Testis (tissue), 3 donors: ENCODE results near the gene CCDC50. TPM values are rescaled to one million over a fixed set of nuclear protein-coding genes. Genes with fewer than 3 reads are reported as not detected.

Source experiments
- DNase-seq: peaks from one replicate; pipeline ENCODE4 v3.0.0-alpha.2; 2019
- H3K27ac ChIP-seq, 2 donors: fragments of 200-600 bp; sonication (generic); one replicate each; pipeline ENCODE4 v1.5.1; 2019
- H3K27me3 ChIP-seq: fragments of 200-600 bp; sonication (generic); one replicate; pipeline ENCODE4 v1.5.1; 2019
- H3K36me3 ChIP-seq: fragments of 200-600 bp; sonication (generic); one replicate; pipeline ENCODE4 v1.5.1; 2017; ENCODE audit warnings: low read depth; ENCODE audit errors: missing control alignments
- H3K4me1 ChIP-seq: fragments of 200-600 bp; sonication (generic); one replicate; pipeline ENCODE4 v1.5.1; 2019
- H3K4me3 ChIP-seq, 2 donors: fragments of 200-600 bp; sonication (generic); one replicate each; pipeline ENCODE4 v1.5.1; 2017 to 2019
- H3K9me3 ChIP-seq: fragments of 200-600 bp; sonication (generic); one replicate; pipeline ENCODE4 v1.5.1; 2017
- POLR2A ChIP-seq: fragments of 450-650 bp; IDR thresholded peaks from one replicate; pipeline ENCODE4 v1.6.1; 2017; ENCODE audit warnings: antibody characterized with exemption, mild to moderate bottlenecking, moderate library complexity
- WGBS, 2 donors: methylation state at CpG; one replicate each; pipeline ENCODE4 v1.1.5; 2018; 5-methylcytosine and 5-hydroxymethylcytosine counted together
- intact Hi-C: fragments of 100-400 bp; cut with DNase I; formaldehyde crosslinking; loops from one replicate; pipeline ENCODE4 v1.15.1; 2023; ENCODE audit warnings: low total_unique reads
- polyA plus RNA-seq: library from polyadenylated mRNA; stranded (reverse); fragments of 350-450 nt; fragmentation: Illumina TruSeq; extraction: RNeasy Lipid Tissue Mini Kit (QIAGEN cat#74804); gene quantifications from one replicate; pipeline ENCODE4 v1.2.3, GENCODE V29; 2014; ENCODE audit warnings: low read depth, low replicate concordance; ENCODE audit not compliant: insufficient read depth
- total RNA-seq, 2 donors: library from RNA; depleted of rRNA; stranded (reverse); fragments of >200 nt; gene quantifications; one replicate each; pipeline ENCODE4 v1.2.3, GENCODE V29; 2016
- TF ChIP-seq, protein P1 (sequence below), 3 experiments: fragments of 450-650 bp in 2 of 3; fragments of 200-600 bp in 1 of 3; sonication (generic) in 1 of 3; IDR thresholded peaks; one replicate each; pipeline ENCODE4 v1.5.1; 2016 to 2019; ENCODE audit warnings: antibody characterized with exemption in 3 of 3, mild to moderate bottlenecking in 2 of 3, moderate library complexity in 1 of 3

The CCDC50 gene
- total and polyA plus RNA-seq, 3 donors from 2014 or later, result 65.0 to 69.9 (median 68.2) TPM

DNA sequence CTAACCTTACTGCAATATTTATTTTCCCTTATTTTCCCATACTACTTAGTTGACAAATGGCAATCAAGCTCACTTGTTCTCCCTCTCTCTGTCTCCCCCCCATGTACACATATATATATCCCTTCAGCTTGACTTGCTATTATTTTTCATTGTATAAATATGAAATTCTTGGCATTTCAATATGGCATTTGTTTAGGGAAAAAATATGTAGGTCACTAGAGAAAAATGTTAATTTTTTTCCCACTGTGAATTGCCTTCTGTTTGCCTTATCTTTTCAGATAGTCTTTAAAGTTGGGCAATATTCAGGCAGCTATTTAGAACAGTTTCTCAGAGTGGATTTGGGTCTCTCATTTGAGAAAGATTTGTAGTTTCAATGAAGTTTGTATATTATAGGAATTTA is 64.0 kb downstream of the CCDC50 start:
- peaks cover 5% of the 10 kb centered on the region for H3K4me1 ChIP-seq
- TF ChIP-seq, protein P1, sequence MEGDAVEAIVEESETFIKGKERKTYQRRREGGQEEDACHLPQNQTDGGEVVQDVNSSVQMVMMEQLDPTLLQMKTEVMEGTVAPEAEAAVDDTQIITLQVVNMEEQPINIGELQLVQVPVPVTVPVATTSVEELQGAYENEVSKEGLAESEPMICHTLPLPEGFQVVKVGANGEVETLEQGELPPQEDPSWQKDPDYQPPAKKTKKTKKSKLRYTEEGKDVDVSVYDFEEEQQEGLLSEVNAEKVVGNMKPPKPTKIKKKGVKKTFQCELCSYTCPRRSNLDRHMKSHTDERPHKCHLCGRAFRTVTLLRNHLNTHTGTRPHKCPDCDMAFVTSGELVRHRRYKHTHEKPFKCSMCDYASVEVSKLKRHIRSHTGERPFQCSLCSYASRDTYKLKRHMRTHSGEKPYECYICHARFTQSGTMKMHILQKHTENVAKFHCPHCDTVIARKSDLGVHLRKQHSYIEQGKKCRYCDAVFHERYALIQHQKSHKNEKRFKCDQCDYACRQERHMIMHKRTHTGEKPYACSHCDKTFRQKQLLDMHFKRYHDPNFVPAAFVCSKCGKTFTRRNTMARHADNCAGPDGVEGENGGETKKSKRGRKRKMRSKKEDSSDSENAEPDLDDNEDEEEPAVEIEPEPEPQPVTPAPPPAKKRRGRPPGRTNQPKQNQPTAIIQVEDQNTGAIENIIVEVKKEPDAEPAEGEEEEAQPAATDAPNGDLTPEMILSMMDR (IDR thresholded peaks at IDR 0.05), result no peak
- no peak for TF ChIP-seq POLR2A
- H3K4me3 ChIP-seq, result no peak overlapping the region
- H3K36me3 ChIP-seq, result no peaks in the 10 kb centered on the region
- no peaks in the 10 kb centered on the region for H3K27me3 ChIP-seq
- no peak for DNase-seq
- no peak overlapping the region for H3K27ac ChIP-seq
- intact Hi-C loops, result no loop called here
- H3K9me3 ChIP-seq, result no peaks in the 10 kb centered on the region

DNA sequence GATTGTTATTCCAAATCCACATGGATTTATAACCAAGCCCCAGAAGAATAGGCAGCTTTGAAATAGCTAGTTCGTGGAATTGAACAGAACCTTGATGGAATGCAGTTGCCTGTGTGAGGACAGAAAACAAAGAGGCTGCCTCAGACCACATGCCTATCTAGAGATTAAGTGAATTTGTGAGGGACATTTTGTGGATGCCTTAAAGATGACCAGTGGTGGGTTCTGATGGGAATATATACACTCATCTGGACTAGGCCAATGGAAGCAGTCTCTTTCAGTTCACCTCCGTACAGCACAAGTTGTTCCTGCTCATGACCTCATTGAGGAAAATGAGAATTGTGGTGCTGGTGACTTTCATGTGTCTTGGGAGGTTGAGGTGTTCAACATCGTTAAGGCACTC is 68.6 kb downstream of the CCDC50 start:
- intact Hi-C loops, result no loop called here
- Histone ChIP-seq H3K36me3 (no peaks in the 10 kb centered on the region), H3K4me3 (no peak overlapping the region), H3K4me1 (peaks cover 5% of the 10 kb centered on the region), H3K27me3 (no peaks in the 10 kb centered on the region), H3K9me3 (no peaks in the 10 kb centered on the region), H3K27ac (no peak overlapping the region)
- 85 to 93% methylated on average over 3 of the region's 3 CpGs for WGBS, 2 donors
- TF ChIP-seq, protein P1 (IDR thresholded peaks at IDR 0.05), result no peak
- TF ChIP-seq POLR2A, result no peak
- no peak for DNase-seq

DNA sequence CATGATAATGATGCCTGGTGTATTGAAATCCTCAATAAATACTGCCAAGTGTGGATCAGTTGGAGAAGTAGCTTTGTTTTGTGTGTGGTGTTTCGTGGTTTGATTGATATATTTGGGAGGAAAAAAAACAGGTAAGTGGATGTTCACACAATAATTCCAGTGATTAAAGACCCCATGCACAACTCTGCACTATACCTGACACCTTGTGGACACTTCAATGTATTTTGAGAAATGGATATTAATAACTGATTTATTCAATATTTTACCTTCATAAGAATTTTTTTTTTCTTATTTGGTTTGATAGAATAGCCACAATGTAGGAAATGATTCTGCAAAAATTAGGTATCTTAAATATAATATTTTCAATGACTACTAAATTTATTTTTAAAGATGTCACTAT is 69.4 kb downstream of the CCDC50 start:
- no peaks in the 10 kb centered on the region for H3K27me3 ChIP-seq
- WGBS, 2 donors, result 78 to 90% methylated on average over 1 of the region's 1 CpG
- no peaks in the 10 kb centered on the region for H3K9me3 ChIP-seq
- intact Hi-C loops, result no loop called here
- DNase-seq, result no peak
- no peak overlapping the region for H3K4me3 ChIP-seq
- no peak overlapping the region for H3K27ac ChIP-seq
- H3K4me1 ChIP-seq, result no peaks in the 10 kb centered on the region
- no peaks in the 10 kb centered on the region for H3K36me3 ChIP-seq
- TF ChIP-seq POLR2A, result no peak
- TF ChIP-seq, protein P1 (IDR thresholded peaks at IDR 0.05), result peak in 1 of 3 experiments; percentile 32

DNA sequence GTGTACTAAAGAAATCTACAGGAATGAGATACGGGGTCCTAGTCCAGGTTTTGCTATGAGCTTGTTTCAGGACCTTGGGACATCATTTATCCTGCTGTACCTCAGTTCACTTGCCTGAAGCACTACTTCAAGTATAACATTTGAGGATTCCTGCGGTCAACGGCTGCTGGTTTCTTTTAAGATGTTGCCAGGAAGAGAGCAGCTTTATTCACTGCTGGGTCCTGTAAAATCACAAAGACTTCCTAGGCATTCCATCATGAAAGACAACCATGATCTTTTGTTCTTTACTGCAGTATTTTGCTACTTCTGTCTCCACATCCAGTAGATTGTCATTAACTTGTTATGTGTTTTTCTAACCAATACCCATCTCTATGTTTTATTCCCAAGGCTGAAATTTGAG is 70.7 kb downstream of the CCDC50 start:
- Histone ChIP-seq H3K36me3 (no peaks in the 10 kb centered on the region), H3K4me3 (no peak overlapping the region), H3K9me3 (no peaks in the 10 kb centered on the region), H3K27me3 (no peaks in the 10 kb centered on the region), H3K4me1 (no peaks in the 10 kb centered on the region), H3K27ac (no peak overlapping the region)
- no peak for TF ChIP-seq POLR2A
- TF ChIP-seq, protein P1 (IDR thresholded peaks at IDR 0.05), result no peak
- WGBS, 2 donors, result 61 to 84% methylated on average over 3 of the region's 3 CpGs
- no peak for DNase-seq
- intact Hi-C loops, result no loop called here

DNA sequence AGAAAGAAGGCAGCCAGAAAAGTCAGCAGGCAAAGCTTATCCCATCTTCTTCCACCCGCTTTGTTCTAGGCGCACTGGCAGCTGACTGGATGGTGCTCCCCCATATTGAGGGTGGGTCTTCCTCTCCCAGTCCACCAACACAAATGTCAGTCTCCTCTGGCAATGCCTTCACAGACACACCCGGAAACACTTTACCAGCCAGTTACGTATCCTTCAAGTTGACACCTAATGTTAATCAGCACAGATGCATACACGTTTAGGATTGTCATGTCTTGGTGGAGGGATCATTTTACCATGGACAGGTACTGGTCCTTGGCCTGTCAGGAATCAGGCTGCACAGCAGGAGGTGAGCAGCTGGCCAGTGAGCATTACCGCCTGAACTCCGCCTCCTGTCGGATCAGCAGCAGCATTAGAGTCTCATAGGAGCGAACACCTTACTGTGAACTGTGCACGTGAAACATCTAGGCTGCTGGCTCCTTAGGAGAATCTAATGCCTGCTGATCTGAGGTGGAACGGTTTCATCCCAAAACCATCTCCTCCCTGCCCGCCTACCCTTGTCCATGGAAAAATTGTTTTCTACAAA is 72.7 kb downstream of the CCDC50 start:
- TF ChIP-seq, protein P1 (IDR thresholded peaks at IDR 0.05), result no peak
- no peak for TF ChIP-seq POLR2A
- Histone ChIP-seq H3K36me3 (no peaks in the 10 kb centered on the region), H3K27me3 (no peaks in the 10 kb centered on the region), H3K9me3 (no peaks in the 10 kb centered on the region), H3K4me1 (no peaks in the 10 kb centered on the region), H3K27ac (no peak overlapping the region), H3K4me3 (no peak overlapping the region)
- intact Hi-C loops, result no loop called here
- no peak for DNase-seq
- 71 to 79% methylated on average over 11 to 12 of the region's 12 CpGs for WGBS, 2 donors
